Activated B cell treated with CpG ODN at 0.5 μM for 24 hours (primary cell): ENCODE results near the gene OXLD1. TPM values are rescaled to one million over a fixed set of nuclear protein-coding genes. Genes with fewer than 3 reads are reported as not detected.

ENCODE experiments used
- ATAC-seq: fragments of 200-7000 bp; cut with Tn5 transposase; one replicate; pipeline ENCODE4 v1.10.0; 2021; ENCODE audit warnings: low read depth, mild to moderate bottlenecking, moderate library complexity
- CTCF ChIA-PET: fragments of 350-600 bp; sonication (Branson Sonifier 250); formaldehyde crosslinking; loops from one replicate; lab custom pipeline; 2021; ENCODE audit warnings: antibody characterized with exemption; lab: Charles Lee
- POLR2A ChIA-PET: fragments of 350-600 bp; sonication (Branson Sonifier 250); formaldehyde crosslinking; loops from one replicate; lab custom pipeline; 2021; ENCODE audit warnings: antibody characterized with exemption; lab: Charles Lee
- DNase-seq: peaks from one replicate; pipeline ENCODE4 v3.0.0; 2022
- H3K27ac Mint-ChIP-seq: one replicate; pipeline ENCODE4 v1.8.0; 2020; ENCODE audit warnings: mixed read lengths
- H3K27me3 Mint-ChIP-seq: one replicate; pipeline ENCODE4 v1.8.0; 2021; ENCODE audit warnings: mixed read lengths
- H3K36me3 Mint-ChIP-seq: one replicate; pipeline ENCODE4 v1.8.0; 2021; ENCODE audit warnings: low read depth, mixed read lengths
- H3K4me1 Mint-ChIP-seq: one replicate; pipeline ENCODE4 v1.8.0; 2021; ENCODE audit warnings: mixed read lengths
- H3K4me3 Mint-ChIP-seq: one replicate; pipeline ENCODE4 v1.8.0; 2020; ENCODE audit warnings: mild to moderate bottlenecking, mixed read lengths
- H3K9me3 Mint-ChIP-seq: one replicate; pipeline ENCODE4 v1.8.0; 2020; ENCODE audit warnings: mixed read lengths
- CTCF ChIP-seq: fragments of 200-600 bp; IDR thresholded peaks from one replicate; pipeline ENCODE4 v1.8.0; 2022; ENCODE audit warnings: antibody characterized with exemption, mild to moderate bottlenecking
- intact Hi-C: fragments of 100-400 bp; cut with micrococcal nuclease; formaldehyde crosslinking; loops from one replicate; pipeline ENCODE4 v1.15.1; 2024
- total RNA-seq: library from RNA; stranded (reverse); gene quantifications from 2 replicates; pipeline ENCODE4 v1.2.3, GENCODE V29; 2022

The OXLD1 gene
- total RNA-seq, 1 donor from 2014 or later, result 37.3 TPM

DNA sequence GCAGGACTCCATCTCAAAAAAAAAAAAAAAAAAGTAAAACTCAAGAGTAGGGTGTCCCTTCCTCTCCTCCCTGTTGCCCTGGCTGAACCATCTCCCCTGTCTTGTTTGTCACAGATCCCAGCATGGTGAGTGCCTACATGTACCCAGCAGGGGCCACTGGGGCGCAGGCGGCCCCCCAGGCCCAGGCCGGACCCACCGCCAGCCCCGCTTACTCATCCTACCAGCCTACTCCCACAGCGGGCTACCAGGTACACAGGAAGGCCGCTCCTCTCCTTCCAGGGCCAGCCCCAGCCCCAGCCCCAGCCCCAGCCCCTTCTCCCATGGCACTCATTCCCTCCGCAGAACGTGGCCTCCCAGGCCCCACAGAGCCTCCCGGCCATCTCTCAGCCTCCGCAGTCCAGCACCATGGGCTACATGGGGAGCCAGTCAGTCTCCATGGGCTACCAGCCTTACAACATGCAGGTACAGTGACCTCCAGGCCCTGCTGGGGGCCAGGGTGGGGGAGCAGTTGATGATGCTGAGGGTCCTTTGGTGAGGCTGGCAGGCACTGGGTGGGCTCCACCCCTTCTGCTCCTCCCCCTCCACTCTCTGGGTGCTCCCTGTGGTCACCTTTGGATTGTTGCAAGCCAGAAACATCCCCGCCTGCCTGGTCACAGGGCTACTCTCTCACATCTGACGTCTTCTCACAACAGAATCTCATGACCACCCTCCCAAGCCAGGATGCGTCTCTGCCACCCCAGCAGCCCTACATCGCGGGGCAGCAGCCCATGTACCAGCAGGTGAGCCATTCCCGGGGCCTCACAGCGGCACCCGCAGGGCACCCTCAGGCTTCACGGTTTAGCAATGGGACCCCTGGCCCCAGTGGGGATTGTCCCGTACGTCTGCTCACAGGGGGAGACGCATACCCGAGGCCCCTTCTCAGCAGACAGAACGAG is 34.2 kb upstream of the OXLD1 start:
- peak overlapping the region; percentile 89 for H3K4me3 Mint-ChIP-seq
- POLR2A ChIA-PET, result no interaction called here
- no peaks in the 10 kb centered on the region for H3K9me3 Mint-ChIP-seq

DNA sequence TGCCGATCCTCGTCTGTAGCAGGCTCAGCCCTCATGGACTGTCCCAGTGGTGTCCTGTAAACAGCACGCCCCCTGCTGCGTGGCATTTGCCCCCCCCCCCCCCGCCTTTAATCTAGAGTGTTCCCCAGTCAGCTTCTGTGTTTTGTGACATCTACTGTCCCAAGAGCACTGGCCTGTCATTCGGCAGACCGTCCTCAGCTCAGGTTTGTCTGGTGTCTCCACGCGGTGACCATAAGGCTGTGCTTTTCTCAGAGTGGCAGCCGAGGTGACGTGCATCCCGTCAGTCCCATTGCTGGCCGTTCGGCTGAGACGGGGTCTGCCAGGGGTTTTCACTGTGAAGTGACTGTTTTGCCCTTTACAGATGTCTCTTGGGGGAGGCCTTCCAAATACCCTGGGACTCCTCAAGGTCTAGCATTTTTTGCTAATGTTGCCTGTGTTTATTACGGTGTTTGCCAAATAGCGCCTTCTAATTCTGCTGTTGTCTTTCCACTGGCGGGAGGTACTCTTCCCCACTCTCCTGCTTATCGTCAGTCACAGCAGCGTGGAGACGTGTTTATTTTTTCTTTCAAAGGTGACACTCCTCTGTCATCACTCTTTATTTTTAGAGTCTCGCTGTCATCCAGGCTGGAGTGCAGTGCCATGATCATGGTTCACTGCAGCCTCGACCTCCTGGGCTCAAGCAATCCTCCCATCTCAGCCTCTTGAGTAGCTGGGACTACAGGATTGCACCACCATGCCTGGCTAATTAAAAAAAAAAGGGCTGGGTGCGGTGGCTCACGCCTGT is 31.0 kb upstream of the OXLD1 start:
- Mint-ChIP-seq H3K36me3 (peaks cover 58% of the 10 kb centered on the region), H3K27ac (no peak overlapping the region)
- CTCF ChIA-PET, result no interaction called here

More for the DNA sequence above, 34.2 kb upstream of the OXLD1 start:
- intact Hi-C loops, result no loop called here
- CTCF ChIA-PET, result interaction anchor here (1.8 kb wide), 1 partner anchor 17 kb away, joined by 3 read pairs; the partner anchor contains the start of genes ARL16 and HGS
- H3K27ac Mint-ChIP-seq, result no peak overlapping the region
- ATAC-seq (no peak), DNase-seq (no peak)
- peaks cover 64% of the 10 kb centered on the region for H3K36me3 Mint-ChIP-seq
- no peaks in the 10 kb centered on the region for H3K27me3 Mint-ChIP-seq
- TF ChIP-seq CTCF, result no peak
- peaks cover 36% of the 10 kb centered on the region for H3K4me1 Mint-ChIP-seq

GRCh38 chr17:81696218-81696941 is 30.0 kb upstream of the OXLD1 start:
- intact Hi-C loops, result no loop called here
- ATAC-seq (no peak), DNase-seq (no peak)
- no peaks in the 10 kb centered on the region for H3K27me3 Mint-ChIP-seq
- ChIA-PET CTCF (no interaction called here), POLR2A (interaction anchor here (1.1 kb wide), 1 partner anchor 13 kb away, joined by 6 read pairs; the partner anchor contains the start of genes ARL16 and HGS)
- no peaks in the 10 kb centered on the region for H3K9me3 Mint-ChIP-seq
- no peak overlapping the region for H3K27ac Mint-ChIP-seq
- TF ChIP-seq CTCF, result no peak
- peaks cover 65% of the 10 kb centered on the region for H3K36me3 Mint-ChIP-seq
- H3K4me1 Mint-ChIP-seq, result peaks cover 8% of the 10 kb centered on the region
- H3K4me3 Mint-ChIP-seq, result no peak overlapping the region

More for the DNA sequence above, 31.0 kb upstream of the OXLD1 start:
- H3K9me3 Mint-ChIP-seq, result no peaks in the 10 kb centered on the region
- no peak for ATAC-seq
- H3K4me3 Mint-ChIP-seq, result no peak overlapping the region
- peaks cover 19% of the 10 kb centered on the region for H3K4me1 Mint-ChIP-seq
- POLR2A ChIA-PET, result no interaction called here
- TF ChIP-seq CTCF, result no peak
- no peaks in the 10 kb centered on the region for H3K27me3 Mint-ChIP-seq
- intact Hi-C loops, result no loop called here
- DNase-seq, result no peak

- intact Hi-C loops, result no loop called here
- H3K4me3 Mint-ChIP-seq, result no peak overlapping the region
- H3K27me3 Mint-ChIP-seq, result no peaks in the 10 kb centered on the region
- no peak overlapping the region for H3K27ac Mint-ChIP-seq
- no peak for DNase-seq
- peaks cover 65% of the 10 kb centered on the region for H3K36me3 Mint-ChIP-seq
- ChIA-PET CTCF (no interaction called here), POLR2A (interaction anchor here (1.1 kb wide), 1 partner anchor 12 kb away, joined by 6 read pairs; the partner anchor contains the start of genes ARL16 and HGS)
- TF ChIP-seq CTCF, result no peak
- H3K9me3 Mint-ChIP-seq, result no peaks in the 10 kb centered on the region
- no peak for ATAC-seq
- H3K4me1 Mint-ChIP-seq, result peaks cover 3% of the 10 kb centered on the region
Observed at GRCh38 chr17:81695801-81696200, 29.4 kb upstream of the OXLD1 start.
